Psoas muscle (tissue), 8 donors: ENCODE data around the gene ADCY10. TPM values are rescaled to one million over a fixed set of nuclear protein-coding genes. Genes with fewer than 3 reads are reported as not detected.

Experiments used
- ATAC-seq, 4 donors: fragments of 200-7000 bp; cut with Tn5 transposase; one replicate each; pipeline ENCODE4 v1.9.1; 2020; ENCODE audit warnings: moderate library complexity in 3 of 4, mild to moderate bottlenecking in 2 of 4
- DNase-seq, 2 donors: peaks; one replicate each; pipeline ENCODE4 v3.0.0-alpha.2; 2020
- H3K27ac ChIP-seq: fragments of 200-600 bp; one replicate; pipeline ENCODE4 v1.8.0; 2022
- H3K27me3 ChIP-seq, 3 donors: fragments of 200-600 bp in 1 of 3; one replicate each; pipeline versions ENCODE4 v1.6.1 to v1.8.0; 2013 to 2022; ENCODE audit warnings: low read length in 2 of 3, mild to moderate bottlenecking in 2 of 3, moderate library complexity in 1 of 3; ENCODE audit not compliant: insufficient read depth in 3 of 3
- H3K36me3 ChIP-seq, 2 donors: fragments of 200-600 bp in 1 of 2; one replicate each; pipeline versions ENCODE4 v1.6.1 to v1.8.0; 2013 to 2022; ENCODE audit warnings: low read depth in 1 of 2, mild to moderate bottlenecking in 1 of 2, moderate library complexity in 1 of 2; ENCODE audit not compliant: insufficient read depth in 1 of 2
- H3K4me1 ChIP-seq: fragments of 200-600 bp; one replicate; pipeline ENCODE4 v1.8.0; 2022
- H3K4me3 ChIP-seq: fragments of 200-600 bp; one replicate; pipeline ENCODE4 v1.8.0; 2022; ENCODE audit warnings: mild to moderate bottlenecking
- H3K9me3 ChIP-seq: fragments of 200-600 bp; one replicate; pipeline ENCODE4 v1.8.0; 2022
- WGBS, 3 donors: extraction: QIAGEN DNeasy Blood & Tissue Kit; methylation state at CpG; one replicate each; pipeline versions ENCODE4 v1.1.6 to v1.1.7; 2013; 5-methylcytosine and 5-hydroxymethylcytosine counted together
- intact Hi-C, 2 donors: fragments of 100-400 bp; cut with DNase I; formaldehyde crosslinking; loops; one replicate each; pipeline versions ENCODE4 v1.11.0 to v1.14.2; 2022
- polyA plus RNA-seq, 3 donors: library from polyadenylated mRNA; stranded (reverse); fragments of 200-250 nt; gene quantifications; one replicate each; pipeline ENCODE4 v1.2.3, GENCODE V29; 2013
- total RNA-seq, 4 donors: library from RNA; stranded (reverse); fragmentation: NEBNext Ultra II Directional in 2 of 4; extraction: Animal tissue kit (Norgen Biotek cat#: 25700) in 2 of 4; gene quantifications; one replicate each; pipeline versions ENCODE4 v1.2.1 to v1.2.4, GENCODE V29; 2021 to 2023
- TF ChIP-seq, protein P1 (sequence below): fragments of 200-600 bp; IDR thresholded peaks from one replicate; pipeline ENCODE4 v1.8.0; 2022; ENCODE audit warnings: antibody characterized with exemption
- donor health status: healthy with polysubstance abuse.
- donor health status: DM: no; HTN: no; CAD: no; lungs with moderate emphysema.
- donor health status: Bipolar disorder and iron deficiency.
- donor health status: healthy.
- donor health status: DM: yes; HTN: yes; CAD: no.
- donor health status: DM: no; HTN: no; CAD: no.
- donor health status: DM: no; HTN: no; CAD: no.
- donor health status: DM: yes; HTN: yes; CAD: no.

Gene ADCY10
- total and polyA plus RNA-seq, 7 donors = 0.01 to 0.54 (median 0.17) TPM

DNA sequence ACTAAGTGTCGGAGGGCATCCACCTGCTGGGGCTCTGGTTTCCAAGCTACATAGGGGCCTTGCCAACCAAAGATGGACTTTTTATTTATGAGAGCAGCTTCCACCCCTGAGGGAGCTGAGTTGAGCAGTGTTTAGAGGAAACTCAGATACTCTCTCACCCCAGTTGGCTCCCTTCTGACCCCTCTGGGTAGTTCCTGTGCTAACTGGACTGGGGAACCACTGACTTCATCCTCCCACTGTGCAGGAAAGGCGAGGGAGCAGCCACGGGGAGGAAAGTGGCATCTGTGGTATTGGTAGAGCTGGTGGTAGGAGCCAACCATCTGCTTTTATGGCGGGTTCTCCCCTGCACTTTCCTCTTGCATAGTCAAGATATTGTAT lies 121.8 kb downstream of the ADCY10 start:
- ATAC-seq (peak in 2 of 4 donors; percentile 10 to 11), DNase-seq (peak in 1 of 2 donors; percentile 45)
- Histone ChIP-seq H3K27me3 (no peaks in the 10 kb centered on the region), H3K27ac (peak overlapping the region; percentile 24), H3K36me3 (peaks cover 0 to 27% of the 10 kb centered on the region in 2 donors), H3K4me3 (no peak overlapping the region), H3K4me1 (peaks cover 12% of the 10 kb centered on the region), H3K9me3 (no peaks in the 10 kb centered on the region)
- TF ChIP-seq, protein P1, sequence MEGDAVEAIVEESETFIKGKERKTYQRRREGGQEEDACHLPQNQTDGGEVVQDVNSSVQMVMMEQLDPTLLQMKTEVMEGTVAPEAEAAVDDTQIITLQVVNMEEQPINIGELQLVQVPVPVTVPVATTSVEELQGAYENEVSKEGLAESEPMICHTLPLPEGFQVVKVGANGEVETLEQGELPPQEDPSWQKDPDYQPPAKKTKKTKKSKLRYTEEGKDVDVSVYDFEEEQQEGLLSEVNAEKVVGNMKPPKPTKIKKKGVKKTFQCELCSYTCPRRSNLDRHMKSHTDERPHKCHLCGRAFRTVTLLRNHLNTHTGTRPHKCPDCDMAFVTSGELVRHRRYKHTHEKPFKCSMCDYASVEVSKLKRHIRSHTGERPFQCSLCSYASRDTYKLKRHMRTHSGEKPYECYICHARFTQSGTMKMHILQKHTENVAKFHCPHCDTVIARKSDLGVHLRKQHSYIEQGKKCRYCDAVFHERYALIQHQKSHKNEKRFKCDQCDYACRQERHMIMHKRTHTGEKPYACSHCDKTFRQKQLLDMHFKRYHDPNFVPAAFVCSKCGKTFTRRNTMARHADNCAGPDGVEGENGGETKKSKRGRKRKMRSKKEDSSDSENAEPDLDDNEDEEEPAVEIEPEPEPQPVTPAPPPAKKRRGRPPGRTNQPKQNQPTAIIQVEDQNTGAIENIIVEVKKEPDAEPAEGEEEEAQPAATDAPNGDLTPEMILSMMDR = no peak
- intact Hi-C loops = no loop called here
- 69 to 75% (median 74%) methylated on average over 4 of the region's 4 CpGs for WGBS, 3 donors

DNA sequence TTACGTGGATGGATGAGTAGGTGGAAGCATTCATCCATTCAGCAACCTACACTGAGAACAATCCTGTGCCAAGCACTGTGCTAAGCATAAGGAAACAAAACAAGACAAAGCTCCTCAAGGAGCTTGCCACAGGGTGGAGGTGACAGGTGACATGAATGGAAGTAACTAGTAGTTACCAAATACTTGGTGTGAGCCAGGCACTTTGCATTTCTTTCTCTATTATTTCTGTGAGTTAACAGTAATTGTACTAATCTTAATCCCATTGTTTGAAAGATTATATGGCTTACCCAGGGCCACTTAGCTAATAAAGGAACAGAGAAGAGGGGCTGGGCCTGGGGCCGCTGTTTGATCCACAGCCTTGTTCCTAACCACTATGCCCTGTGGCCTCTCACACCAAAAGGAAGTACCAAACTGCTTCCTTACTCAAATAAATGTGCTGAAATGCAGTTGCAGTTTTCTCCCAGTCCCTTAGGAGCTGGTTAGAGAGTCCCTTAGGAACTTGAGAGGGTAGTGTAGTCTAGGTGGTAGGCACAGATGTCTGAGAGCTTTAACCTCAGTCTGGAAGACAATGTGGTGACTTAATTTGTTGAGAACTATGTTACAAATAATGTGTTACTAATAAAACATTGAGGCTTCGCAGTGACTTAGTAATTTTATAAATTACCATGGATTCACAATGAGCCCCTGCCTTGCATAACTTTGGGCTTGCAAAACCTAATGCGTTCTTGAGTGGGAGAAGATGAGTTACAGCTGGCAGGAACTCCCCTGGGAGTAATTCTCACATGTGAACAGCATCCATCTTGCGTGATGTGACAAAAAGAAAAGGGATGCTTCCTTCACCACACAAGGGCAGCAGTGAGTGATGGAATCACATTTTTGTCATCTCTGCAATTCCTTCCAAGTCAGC lies 122.4 kb downstream of the ADCY10 start:
- peaks cover 6% of the 10 kb centered on the region for H3K4me1 ChIP-seq
- no peaks in the 10 kb centered on the region for H3K27me3 ChIP-seq
- WGBS, 3 donors = 42 to 52% (median 46%) methylated on average over 5 of the region's 5 CpGs
- H3K36me3 ChIP-seq = peaks cover 2 to 32% of the 10 kb centered on the region in 2 donors
- TF ChIP-seq, protein P1 = no peak
- H3K4me3 ChIP-seq = no peak overlapping the region
- no peak overlapping the region for H3K27ac ChIP-seq
- H3K9me3 ChIP-seq = no peaks in the 10 kb centered on the region
- DNase-seq (peak; percentile 38 to 43), ATAC-seq (peak; percentile 16 to 70 (median 53))
- intact Hi-C loops = no loop called here

DNA sequence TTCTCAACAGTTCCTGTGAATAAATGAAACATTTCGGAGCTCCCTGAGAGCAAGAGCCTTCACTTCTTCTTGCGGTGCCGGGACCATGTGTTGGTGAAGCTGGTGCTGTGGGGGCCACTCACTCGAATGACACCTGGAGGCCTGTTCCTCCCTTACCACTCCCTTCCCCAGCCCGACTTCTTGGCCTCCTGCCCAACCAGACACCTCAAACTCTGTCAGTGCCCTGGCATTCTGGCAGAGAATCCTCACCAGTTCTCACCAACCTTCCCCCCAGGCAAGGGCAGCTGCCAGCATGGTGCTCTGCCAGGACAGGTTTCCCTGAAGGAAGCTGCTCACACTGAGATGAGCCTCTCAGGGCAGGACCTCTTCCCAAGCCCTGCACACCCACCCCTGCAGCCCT lies 123.8 kb downstream of the ADCY10 start:
- intact Hi-C loops = no loop called here
- peaks cover 2 to 34% of the 10 kb centered on the region in 2 donors for H3K36me3 ChIP-seq
- ATAC-seq (peak in 1 of 4 donors; percentile 21), DNase-seq (peak in 1 of 2 donors; percentile 40)
- no peaks in the 10 kb centered on the region for H3K27me3 ChIP-seq
- no peak overlapping the region for H3K27ac ChIP-seq
- H3K4me1 ChIP-seq = no peaks in the 10 kb centered on the region
- H3K9me3 ChIP-seq = no peaks in the 10 kb centered on the region
- WGBS, 3 donors = 87 to 92% (median 90%) methylated on average over 5 of the region's 5 CpGs
- H3K4me3 ChIP-seq = no peak overlapping the region
- TF ChIP-seq, protein P1 = no peak

DNA sequence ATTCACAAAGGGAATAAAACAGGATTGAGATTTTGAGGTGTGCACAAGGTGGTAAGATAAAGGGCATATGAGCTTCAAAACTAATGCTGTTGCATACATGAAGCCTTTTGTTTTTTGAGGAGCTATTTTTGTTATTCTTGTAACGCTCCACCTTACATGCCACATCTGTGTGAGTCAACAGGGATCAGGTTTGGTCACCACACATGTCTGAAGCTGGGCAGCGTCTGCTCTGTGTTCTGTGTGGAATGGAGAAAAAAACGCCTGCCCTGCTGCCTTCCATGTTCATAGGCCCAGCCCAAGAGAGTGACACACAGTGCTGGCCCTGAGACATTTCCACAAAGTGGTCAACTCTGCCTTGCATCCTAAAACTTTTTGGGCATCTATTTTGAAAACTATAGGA lies 124.4 kb downstream of the ADCY10 start:
- no peak overlapping the region for H3K27ac ChIP-seq
- WGBS, 3 donors = 88 to 92% (median 88%) methylated on average over 3 of the region's 3 CpGs
- no peaks in the 10 kb centered on the region for H3K4me1 ChIP-seq
- peaks cover 2 to 34% of the 10 kb centered on the region in 2 donors for H3K36me3 ChIP-seq
- ATAC-seq (peak in 2 of 4 donors; percentile 36 to 66), DNase-seq (no peak)
- no peak overlapping the region for H3K4me3 ChIP-seq
- H3K9me3 ChIP-seq = no peaks in the 10 kb centered on the region
- TF ChIP-seq, protein P1 = no peak
- intact Hi-C loops = no loop called here
- no peaks in the 10 kb centered on the region for H3K27me3 ChIP-seq
